HCT116 (cell line): ENCODE data around the gene SLC4A4. TPM values are rescaled to one million over a fixed set of nuclear protein-coding genes. Genes with fewer than 3 reads are reported as not detected.
A peak's percentile ranks its signal among the peaks of the same experiment; 100 is the strongest.

Experiments used
- ATAC-seq: fragments of 200-7000 bp; cut with Tn5 transposase; 2 replicates; pipeline ENCODE4 v1.9.1; 2020; ENCODE audit warnings: mild to moderate bottlenecking, moderate library complexity
- Bru-seq: library from RNA; stranded (reverse); fragments of 400-500 nt; gene quantifications from one replicate; lab custom pipeline; 2021; lab: Mats Ljungman, UMichigan
- BruChase-seq, 2 experiments: library from RNA; stranded (reverse); fragments of 400-500 nt; gene quantifications; one replicate each; lab custom pipeline; 2021; lab: Mats Ljungman, UMichigan
- BruUV-seq: library from RNA; stranded (reverse); fragments of 400-500 nt; replicated peaks from 2 replicates; lab custom pipeline; 2021; lab: Mats Ljungman, UMichigan
- CTCF ChIA-PET: fragments of 300-600 bp; sonication (Branson Sonifier 250); formaldehyde crosslinking; loops from one replicate; lab custom pipeline; 2021; ENCODE audit warnings: antibody characterized with exemption; lab: Charles Lee
- POLR2A ChIA-PET: fragments of 300-600, 350-600 bp; sonication (Branson Sonifier 250); formaldehyde crosslinking; loops from one replicate; lab custom pipeline; 2021; ENCODE audit warnings: antibody characterized with exemption; lab: Charles Lee
- RAD21 ChIA-PET, 2 experiments: fragments of 300-600 bp; sonication (Branson Sonifier 250); formaldehyde crosslinking; loops; one replicate each; lab custom pipeline; 2023; ENCODE audit warnings: low total read pairs in 2 of 2; ENCODE audit not compliant: uncharacterized antibody in 2 of 2, unreplicated experiment in 2 of 2, low non-redundant PET in 1 of 2; lab: Charles Lee
- DNase-seq: peaks from one replicate; pipeline ENCODE4 v3.0.0-alpha.2; 2010; ENCODE audit warnings: low read depth, low spot score
- H2AFZ ChIP-seq: fragments of 200-600 bp; shearing (Covaris generic), sonication (generic); 2 replicates; pipeline ENCODE4 v1.6.1; 2017; ENCODE audit warnings: low read depth, mixed run types, mixed read lengths, antibody characterized with exemption, low read length; ENCODE audit not compliant: poor library complexity, severe bottlenecking
- H3K27ac ChIP-seq: 2 replicates; pipeline ENCODE4 v1.5.1; 2012; ENCODE audit warnings: low read depth, low read length
- H3K27me3 ChIP-seq: fragments of 200-600 bp; sonication (generic); 2 replicates; pipeline ENCODE4 v1.6.1; 2016; ENCODE audit warnings: mixed run types, low read length, mixed read lengths; ENCODE audit not compliant: insufficient read depth
- H3K36me3 ChIP-seq, 2 experiments: fragments of 200-500 bp in 1 of 2; fragments of 200-600 bp in 1 of 2; sonication (Bioruptor generic) in 1 of 2; sonication (generic) in 1 of 2; 2 replicates each; pipeline versions ENCODE4 v1.5.1 to v1.6.1; 2014 to 2016; ENCODE audit warnings: low read length in 2 of 2, inconsistent platforms in 1 of 2, mixed read lengths in 1 of 2, mixed run types in 1 of 2; ENCODE audit not compliant: insufficient read depth in 2 of 2, control insufficient read depth in 1 of 2
- H3K4me1 ChIP-seq, 2 experiments: fragments of 200-600 bp in 1 of 2; sonication (generic) in 1 of 2; 2 replicates each; pipeline versions ENCODE4 v1.5.1 to v1.6.1; 2012 to 2017; ENCODE audit warnings: low read length in 2 of 2, inconsistent platforms in 1 of 2, mild to moderate bottlenecking in 1 of 2, mixed read lengths in 1 of 2, mixed run types in 1 of 2, moderate library complexity in 1 of 2; ENCODE audit not compliant: insufficient read depth in 2 of 2, control insufficient read depth in 1 of 2
- H3K4me2 ChIP-seq: fragments of 200-600 bp; sonication (generic); 2 replicates; pipeline ENCODE4 v1.6.1; 2017; ENCODE audit warnings: mixed run types, low read length, mixed read lengths
- H3K4me3 ChIP-seq, 2 experiments: fragments of 200-600 bp in 1 of 2; sonication (generic) in 1 of 2; replicated peaks in 1 of 2; 2 replicates each; pipeline ENCODE4 v1.5.1; 2011 to 2016; ENCODE audit warnings: low read length in 2 of 2, control low read depth in 1 of 2, low read depth in 1 of 2, mild to moderate bottlenecking in 1 of 2, mixed read lengths in 1 of 2, mixed run types in 1 of 2
- H3K79me2 ChIP-seq: fragments of 200-600 bp; sonication (generic); 2 replicates; pipeline ENCODE4 v1.6.1; 2017; ENCODE audit warnings: mild to moderate bottlenecking, mixed run types, low read length, moderate library complexity, mixed read lengths; ENCODE audit not compliant: insufficient read depth
- H3K9ac ChIP-seq: fragments of 200-600 bp; sonication (generic); 2 replicates; pipeline ENCODE4 v1.6.1; 2016; ENCODE audit warnings: low read length, mixed read lengths
- H3K9me2 ChIP-seq: fragments of 200-600 bp; sonication (generic), shearing (Covaris generic); 2 replicates; pipeline ENCODE4 v1.6.1; 2017; ENCODE audit warnings: mixed run types, mild to moderate bottlenecking, moderate library complexity; ENCODE audit not compliant: insufficient read depth
- H3K9me3 ChIP-seq, 2 experiments: fragments of 200-500 bp in 1 of 2; fragments of 200-600 bp in 1 of 2; sonication (Bioruptor generic) in 1 of 2; sonication (generic) in 1 of 2; 2 replicates each; pipeline ENCODE4 v1.6.1; 2014 to 2017; ENCODE audit warnings: low read length in 2 of 2, mixed read lengths in 2 of 2, inconsistent platforms in 1 of 2, low read depth in 1 of 2, mild to moderate bottlenecking in 1 of 2, mixed run types in 1 of 2, moderate library complexity in 1 of 2; ENCODE audit not compliant: control insufficient read depth in 1 of 2, insufficient read depth in 1 of 2
- H4K20me1 ChIP-seq: fragments of 200-600 bp; sonication (generic), shearing (Covaris generic); 2 replicates; pipeline ENCODE4 v1.6.1; 2017; ENCODE audit warnings: mixed run types, mild to moderate bottlenecking, moderate library complexity; ENCODE audit not compliant: insufficient read depth
- CBX3 ChIP-seq: IDR thresholded peaks from 2 replicates; pipeline ENCODE4 v1.6.1; 2012; ENCODE audit warnings: low read depth
- CTCF ChIP-seq, 3 experiments: fragments of 200-600 bp in 1 of 3; sonication (generic) in 1 of 3; IDR thresholded peaks in 2 of 3; conservative IDR thresholded peaks in 1 of 3; 2 replicates each; pipeline ENCODE4 v1.5.1; 2012 to 2017; ENCODE audit warnings: low read depth in 2 of 3, low read length in 2 of 3, antibody characterized with exemption in 1 of 3, borderline replicate concordance in 1 of 3, control low read depth in 1 of 3, mild to moderate bottlenecking in 1 of 3, mixed read lengths in 1 of 3, mixed run types in 1 of 3, moderate library complexity in 1 of 3; ENCODE audit not compliant: insufficient read depth in 1 of 3
- EGR1 ChIP-seq: IDR thresholded peaks from 2 replicates; pipeline ENCODE4 v1.6.1; 2012; ENCODE audit warnings: low read depth
- EZH2phosphoT487 ChIP-seq: fragments of 200-600 bp; IDR thresholded peaks from 2 replicates; pipeline ENCODE4 v1.6.1; 2018; ENCODE audit warnings: antibody characterized with exemption, borderline replicate concordance
- SIN3A ChIP-seq: IDR thresholded peaks from 2 replicates; pipeline ENCODE4 v1.6.1; 2012; ENCODE audit warnings: low read depth
- SP1 ChIP-seq: IDR thresholded peaks from 2 replicates; pipeline ENCODE4 v1.6.1; 2012; ENCODE audit warnings: low read depth
- SRF ChIP-seq: IDR thresholded peaks from 2 replicates; pipeline ENCODE4 v1.6.1; 2012; ENCODE audit warnings: low read depth
- TCF7L2 ChIP-seq: IDR thresholded peaks from 2 replicates; pipeline ENCODE4 v1.7.0; 2011; ENCODE audit warnings: borderline replicate concordance, inconsistent platforms; ENCODE audit not compliant: insufficient read depth, insufficient read length; ENCODE audit errors: extremely low read depth
- YY1 ChIP-seq: IDR thresholded peaks from 2 replicates; pipeline ENCODE4 v1.6.1; 2011; ENCODE audit warnings: low read length, low read depth, moderate library complexity, mild to moderate bottlenecking; ENCODE audit not compliant: insufficient replicate concordance; ENCODE audit errors: extremely low read depth
- ZBTB33 ChIP-seq: IDR thresholded peaks from 2 replicates; pipeline ENCODE4 v1.6.1; 2011; ENCODE audit warnings: mild to moderate bottlenecking, low read length, moderate library complexity; ENCODE audit not compliant: insufficient replicate concordance; ENCODE audit errors: extremely low read depth
- intact Hi-C: fragments of 100-400 bp; cut with micrococcal nuclease; formaldehyde crosslinking; loops from 2 replicates; pipeline ENCODE4 v1.10.0; 2022
- long read RNA-seq: library from polyadenylated mRNA; unstranded; transcript quantifications from one replicate; pipeline ENCODE4 v2.0.0, GENCODE V29; 2021; ENCODE audit not compliant: unreplicated experiment
- polyA plus RNA-seq: library from polyadenylated mRNA; unstranded; fragments of >200 nt; gene quantifications from 2 replicates; pipeline ENCODE4 v1.2.1, GENCODE V29; 2012; ENCODE audit warnings: missing spikeins
- total RNA-seq: library from RNA; stranded (reverse); gene quantifications from one replicate; pipeline ENCODE4 v1.2.1, GENCODE V29; 2021; ENCODE audit not compliant: unreplicated experiment
- TF ChIP-seq, protein P1 (sequence below): IDR thresholded peaks from 2 replicates; pipeline ENCODE4 v1.6.1; 2012
- TF ChIP-seq, protein P2 (sequence below): IDR thresholded peaks from 2 replicates; pipeline ENCODE4 v1.6.1; 2012

Gene SLC4A4
- 0.30 TPM for total RNA-seq
- 0.01 and 0.03 TPM in 2 replicates for polyA plus RNA-seq
- percentile 20 among the genes with signal in this experiment for Bru-seq, nascent RNA
- percentile 16 among the genes with signal in this experiment for BruChase-seq, experiment 1, labeled RNA remaining after a 6-hour chase
- BruChase-seq, experiment 2, labeled RNA remaining after a 2-hour chase: percentile 20 among the genes with signal in this experiment
- long read RNA-seq: 0 reads

DNA sequence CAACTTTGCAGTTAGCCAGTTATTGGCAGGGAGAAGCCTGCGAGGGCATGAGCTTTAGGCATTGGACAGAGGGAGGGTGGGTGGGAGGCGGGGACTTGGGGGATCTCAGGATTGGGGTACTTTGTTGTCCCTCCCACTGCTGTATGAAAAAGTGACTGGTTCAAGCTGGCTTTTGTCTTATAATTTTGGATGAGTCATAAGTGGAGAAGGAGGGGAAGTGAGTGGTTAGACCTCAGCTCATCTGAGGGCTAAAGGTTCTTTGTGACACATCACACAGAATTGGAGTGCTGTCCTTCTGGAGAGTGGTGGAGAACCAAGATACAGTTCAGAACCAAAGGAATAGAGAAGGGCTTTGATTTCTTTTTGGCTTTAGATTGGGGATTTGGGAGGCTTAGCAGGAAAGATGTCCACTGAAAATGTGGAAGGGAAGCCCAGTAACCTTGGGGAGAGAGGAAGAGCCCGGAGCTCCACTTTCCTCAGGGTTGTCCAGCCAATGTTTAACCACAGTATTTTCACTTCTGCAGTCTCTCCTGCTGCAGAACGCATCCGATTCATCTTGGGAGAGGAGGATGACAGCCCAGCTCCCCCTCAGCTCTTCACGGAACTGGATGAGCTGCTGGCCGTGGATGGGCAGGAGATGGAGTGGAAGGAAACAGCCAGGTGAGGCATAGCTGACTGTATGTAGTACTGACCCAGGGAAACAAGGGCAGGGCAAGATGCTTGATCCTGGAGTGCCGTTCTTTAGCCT lies at the start of gene SLC4A4:
TSS of gene SLC4A4 (plus strand) at position 175 of the 748 bp plus-strand sequence.
- Histone ChIP-seq H3K9me3 (no peaks in the 10 kb centered on the region), H2AFZ (no peak within 1 kb of the TSS), H3K4me1 (no peaks in the 10 kb centered on the region), H3K27me3 (peaks cover 4% of the 10 kb centered on the region; the same call in 1 of the 2 replicates), H3K9ac (no peak within 1 kb of the TSS), H3K27ac (no peak within 1 kb of the TSS), H4K20me1 (no peaks in the 10 kb centered on the region), H3K79me2 (no peaks in the 10 kb centered on the region), H3K4me3 (no peak within 1 kb of the TSS), H3K9me2 (no peaks in the 10 kb centered on the region), H3K36me3 (no peaks in the 10 kb centered on the region), H3K4me2 (no peak within 1 kb of the TSS)
- TF ChIP-seq CBX3 (no peak), SRF (no peak), SIN3A (no peak), EZH2phosphoT487 (no peak), TCF7L2 (no peak), YY1 (no peak), EGR1 (no peak), CTCF (IDR thresholded peaks at IDR 0.05 in 2 of 3, conservative IDR thresholded peaks at IDR 0.05 in 1 of 3; ENCODE audit: borderline replicate concordance in 1 of 3, insufficient read depth in 1 of 3, low read depth in 2 of 3, low read length in 2 of 3) (no peak), SP1 (no peak), ZBTB33 (no peak)
- TF ChIP-seq, protein P1, sequence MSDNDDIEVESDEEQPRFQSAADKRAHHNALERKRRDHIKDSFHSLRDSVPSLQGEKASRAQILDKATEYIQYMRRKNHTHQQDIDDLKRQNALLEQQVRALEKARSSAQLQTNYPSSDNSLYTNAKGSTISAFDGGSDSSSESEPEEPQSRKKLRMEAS: no peak
- TF ChIP-seq, protein P2, sequence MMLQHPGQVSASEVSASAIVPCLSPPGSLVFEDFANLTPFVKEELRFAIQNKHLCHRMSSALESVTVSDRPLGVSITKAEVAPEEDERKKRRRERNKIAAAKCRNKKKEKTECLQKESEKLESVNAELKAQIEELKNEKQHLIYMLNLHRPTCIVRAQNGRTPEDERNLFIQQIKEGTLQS: no peak
- RAD21 ChIA-PET: no interaction called here
- POLR2A ChIA-PET: no interaction called here
- ATAC-seq (peak; percentile 36), DNase-seq (no peak)
- BruUV-seq: no TSS peak
- intact Hi-C loops: no loop called here
- CTCF ChIA-PET: no interaction called here
